Measurements from ENCODE around the gene SLC28A3. TPM values are rescaled to one million over a fixed set of nuclear protein-coding genes. Genes with fewer than 3 reads are reported as not detected.

Gene SLC28A3
- total RNA-seq, 1 donor from 2014 or later, result 0.21 TPM

- H3K27me3 ChIP-seq (ENCODE audit: control insufficient read depth, insufficient read depth, low read length), result no peaks in the 10 kb centered on the region
- H3K36me3 ChIP-seq (ENCODE audit: control insufficient read depth, insufficient read depth, low read length), result no peaks in the 10 kb centered on the region
- no peak for DNase-seq (ENCODE audit: low read depth)
- TF ChIP-seq CTCF (IDR thresholded peaks at IDR 0.05; ENCODE audit: insufficient read depth, low read length, poor library complexity, severe bottlenecking), result no peak
- H3K4me3 ChIP-seq (ENCODE audit: low read depth, low read length), result no peak overlapping the region
Observed at GRCh38 chr9:84255696-84256095, 84.9 kb downstream of the SLC28A3 start.

DNA sequence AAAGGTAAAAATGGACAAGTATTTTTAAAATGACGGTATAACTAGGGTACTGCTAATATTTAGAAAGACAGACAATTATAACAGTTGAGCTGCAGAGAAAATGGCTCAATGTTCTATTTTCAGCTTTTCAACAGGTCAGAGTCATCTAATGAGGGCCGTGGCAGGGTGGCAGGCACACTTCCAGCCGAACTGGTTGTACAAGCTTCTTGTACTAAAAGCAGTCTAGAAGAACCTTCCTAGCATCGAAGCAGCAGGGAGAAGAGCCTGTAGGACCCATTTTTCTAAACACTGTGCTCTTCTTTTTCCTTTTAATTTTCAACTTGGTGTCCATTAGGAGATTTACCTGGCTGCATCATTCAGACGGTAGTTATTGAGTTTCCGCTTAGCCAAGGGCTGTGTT, 85.6 kb downstream of the SLC28A3 start:
- Histone ChIP-seq H3K27me3 (ENCODE audit: control insufficient read depth, insufficient read depth, low read length) (no peaks in the 10 kb centered on the region), H3K4me3 (ENCODE audit: low read depth, low read length) (no peak overlapping the region), H3K36me3 (ENCODE audit: control insufficient read depth, insufficient read depth, low read length) (no peaks in the 10 kb centered on the region)
- no peak for TF ChIP-seq CTCF (IDR thresholded peaks at IDR 0.05; ENCODE audit: insufficient read depth, low read length, poor library complexity, severe bottlenecking)
- DNase-seq (ENCODE audit: low read depth), result no peak

DNA sequence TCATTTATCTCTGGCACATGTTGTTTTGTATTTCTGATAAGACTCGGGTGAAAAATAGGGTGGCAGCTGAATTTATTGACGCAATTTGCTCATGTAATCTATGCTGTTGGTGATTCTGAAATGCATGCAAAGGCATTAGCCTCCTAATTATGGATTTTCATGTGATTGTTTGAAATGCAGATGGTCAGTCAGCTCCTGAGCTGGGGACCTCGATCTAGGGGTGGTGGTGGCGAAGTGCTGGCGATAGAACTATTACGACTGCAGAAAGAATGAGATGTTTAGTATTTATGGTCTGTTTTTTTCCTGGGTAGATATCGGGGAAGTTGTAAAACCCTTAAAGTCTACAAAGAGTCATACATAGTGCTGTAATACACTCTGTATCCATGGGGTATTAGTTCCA, 88.6 kb downstream of the SLC28A3 start:
- Histone ChIP-seq H3K27me3 (ENCODE audit: control insufficient read depth, insufficient read depth, low read length) (no peaks in the 10 kb centered on the region), H3K4me3 (ENCODE audit: low read depth, low read length) (no peak overlapping the region), H3K36me3 (ENCODE audit: control insufficient read depth, insufficient read depth, low read length) (no peaks in the 10 kb centered on the region)
- no peak for TF ChIP-seq CTCF (IDR thresholded peaks at IDR 0.05; ENCODE audit: insufficient read depth, low read length, poor library complexity, severe bottlenecking)
- DNase-seq (ENCODE audit: low read depth), result no peak

GRCh38 chr9:84241817-84242373, 98.7 kb downstream of the SLC28A3 start:
- no peak overlapping the region for H3K4me3 ChIP-seq (ENCODE audit: low read depth, low read length)
- no peaks in the 10 kb centered on the region for H3K27me3 ChIP-seq (ENCODE audit: control insufficient read depth, insufficient read depth, low read length)
- H3K36me3 ChIP-seq (ENCODE audit: control insufficient read depth, insufficient read depth, low read length), result no peaks in the 10 kb centered on the region
- TF ChIP-seq CTCF (IDR thresholded peaks at IDR 0.05; ENCODE audit: insufficient read depth, low read length, poor library complexity, severe bottlenecking), result no peak
- no peak for DNase-seq (ENCODE audit: low read depth)

- DNase-seq (ENCODE audit: low read depth), result peak; percentile 45
- TF ChIP-seq CTCF (IDR thresholded peaks at IDR 0.05; ENCODE audit: insufficient read depth, low read length, poor library complexity, severe bottlenecking), result no peak
- no peaks in the 10 kb centered on the region for H3K27me3 ChIP-seq (ENCODE audit: control insufficient read depth, insufficient read depth, low read length)
Observed at GRCh38 chr9:84239343-84239742, 101.2 kb downstream of the SLC28A3 start.

GRCh38 chr9:84238652-84239051, 101.9 kb downstream of the SLC28A3 start:
- Histone ChIP-seq H3K27me3 (ENCODE audit: control insufficient read depth, insufficient read depth, low read length) (no peaks in the 10 kb centered on the region), H3K4me3 (ENCODE audit: low read depth, low read length) (no peak overlapping the region), H3K36me3 (ENCODE audit: control insufficient read depth, insufficient read depth, low read length) (no peaks in the 10 kb centered on the region)
- TF ChIP-seq CTCF (IDR thresholded peaks at IDR 0.05; ENCODE audit: insufficient read depth, low read length, poor library complexity, severe bottlenecking), result no peak
- no peak for DNase-seq (ENCODE audit: low read depth)

More at GRCh38 chr9:84239343-84239742, 101.2 kb downstream of the SLC28A3 start:
- Histone ChIP-seq H3K36me3 (ENCODE audit: control insufficient read depth, insufficient read depth, low read length) (no peaks in the 10 kb centered on the region), H3K4me3 (ENCODE audit: low read depth, low read length) (no peak overlapping the region)
